Fibroblast of lung (primary cell): ENCODE measurements around the gene AMACR.

Experiments used
- CTCF ChIP-seq, 2 donors: IDR thresholded peaks in 1 of 2; conservative IDR thresholded peaks in 1 of 2; 1 replicate in 1 of 2; 2 replicates in 1 of 2; pipeline ENCODE4 v1.5.1; 2011 to 2012; ENCODE audit warnings: low read length in 2 of 2, control low read depth in 1 of 2, inconsistent platforms in 1 of 2, low read depth in 1 of 2, mild to moderate bottlenecking in 1 of 2
- EZH2 ChIP-seq: IDR thresholded peaks from 2 replicates; pipeline ENCODE4 v1.5.1; 2012; ENCODE audit warnings: low read length, control low read depth, mild to moderate bottlenecking; ENCODE audit errors: missing control alignments

GRCh38 chr5:34038390-34038789, 30.5 kb upstream of the AMACR start:
- TF ChIP-seq CTCF (conservative IDR thresholded peaks at IDR 0.05 in 1 of 2, IDR thresholded peaks at IDR 0.05 in 1 of 2; ENCODE audit: low read depth in 1 of 2, low read length in 2 of 2) (no peak), EZH2 (no peak)
